Measurements from ENCODE around the gene TRIML2. TPM values are rescaled to one million over a fixed set of nuclear protein-coding genes. Genes with fewer than 3 reads are reported as not detected.
"Not testable (repeated sequence)": the region's sequence is repeated elsewhere in the genome, so short reads cannot be mapped to it uniquely, and the experiment has no call there.

Gene TRIML2
- polyA plus RNA-seq, 1 donor = not detected

GRCh38 chr4:188107931-188108843 lies 1.2 kb downstream of the TRIML2 start:
- no peak for DNase-seq (ENCODE audit: low read depth)

- no peak for DNase-seq (ENCODE audit: low read depth)
Measured at GRCh38 chr4:188106454-188106853, 2.9 kb downstream of the TRIML2 start.

- DNase-seq (ENCODE audit: low read depth) = no peak
Measured at GRCh38 chr4:188092824-188093223, 16.6 kb downstream of the TRIML2 start.

GRCh38 chr4:188086858-188087257 lies 22.5 kb downstream of the TRIML2 start:
- no peak for DNase-seq (ENCODE audit: low read depth)

GRCh38 chr4:188082796-188083195 lies 26.6 kb downstream of the TRIML2 start:
- DNase-seq (ENCODE audit: low read depth) = no peak

- DNase-seq (ENCODE audit: low read depth) = no peak
Measured at GRCh38 chr4:188078116-188078515, 31.3 kb downstream of the TRIML2 start.

GRCh38 chr4:188076169-188076568 lies 33.2 kb downstream of the TRIML2 start:
- no peak for DNase-seq (ENCODE audit: low read depth)

- DNase-seq (ENCODE audit: low read depth) = no peak
Measured at GRCh38 chr4:188061083-188061482, 48.3 kb downstream of the TRIML2 start.

GRCh38 chr4:188053302-188053701 lies 56.1 kb downstream of the TRIML2 start:
- DNase-seq (ENCODE audit: low read depth) = no peak

- no peak for DNase-seq (ENCODE audit: low read depth)
Measured at GRCh38 chr4:188046657-188047056, 62.7 kb downstream of the TRIML2 start.

- DNase-seq (ENCODE audit: low read depth) = not testable (repeated sequence)
Measured at GRCh38 chr4:188045461-188045860, 63.9 kb downstream of the TRIML2 start.

GRCh38 chr4:188043154-188043553 lies 66.2 kb downstream of the TRIML2 start:
- DNase-seq (ENCODE audit: low read depth) = no peak

GRCh38 chr4:188042191-188042590 lies 67.2 kb downstream of the TRIML2 start:
- DNase-seq (ENCODE audit: low read depth) = no peak

GRCh38 chr4:188041721-188042120 lies 67.7 kb downstream of the TRIML2 start:
- DNase-seq (ENCODE audit: low read depth) = no peak

Other genes starting within 250 kb of the TRIML2 start
- gene ZFP42, start 113.8 kb downstream of the TRIML2 start, polyA plus RNA-seq (ENCODE audit: insufficient read length) = not detected
- not detected for gene TRIML1, start 29.8 kb upstream of the TRIML2 start, polyA plus RNA-seq (ENCODE audit: insufficient read length)

Measured in forelimb muscle (tissue), 1 donor.